Neural crest cell (in vitro differentiated cells): ENCODE measurements around the gene ZNF684. TPM values are rescaled to one million over a fixed set of nuclear protein-coding genes. Genes with fewer than 3 reads are reported as not detected.
A peak's percentile ranks its signal among the peaks of the same experiment; 100 is the strongest.
"Not testable (repeated sequence)": the region's sequence is repeated elsewhere in the genome, so short reads cannot be mapped to it uniquely, and the experiment has no call there.

Experiments
- DNase-seq: peaks from one replicate; pipeline ENCODE4 v3.0.0; 2021; ENCODE audit warnings: low read depth, mixed read lengths, low spot score
- H3K27ac Mint-ChIP-seq: one replicate; pipeline ENCODE4 v1.8.0; 2021; ENCODE audit warnings: mild to moderate bottlenecking, mixed read lengths; ENCODE audit not compliant: unreplicated experiment
- H3K27me3 Mint-ChIP-seq: 2 replicates; pipeline ENCODE4 v1.8.0; 2021; ENCODE audit warnings: low read depth, mild to moderate bottlenecking, mixed read lengths
- H3K36me3 Mint-ChIP-seq: 2 replicates; pipeline ENCODE4 v1.8.0; 2021; ENCODE audit warnings: low read depth, mild to moderate bottlenecking, mixed read lengths
- H3K4me1 Mint-ChIP-seq: 2 replicates; pipeline ENCODE4 v1.8.0; 2021; ENCODE audit warnings: mixed read lengths
- H3K4me3 Mint-ChIP-seq: one replicate; pipeline ENCODE4 v1.8.0; 2021; ENCODE audit warnings: mild to moderate bottlenecking, mixed read lengths
- H3K9me3 Mint-ChIP-seq: 2 replicates; pipeline ENCODE4 v1.8.0; 2021; ENCODE audit warnings: mixed read lengths
- long read RNA-seq: library from polyadenylated mRNA; unstranded; transcript quantifications from one replicate; pipeline ENCODE4 v2.0.0, GENCODE V29; 2020
- total RNA-seq: library from RNA; stranded (reverse); gene quantifications from 2 replicates; pipeline ENCODE4 v1.2.1, GENCODE V29; 2021
- TF ChIP-seq, protein P1 (sequence below): fragments of 200-600 bp; sonication (generic); conservative IDR thresholded peaks from 2 replicates; pipeline ENCODE4 v1.5.0; 2021; ENCODE audit warnings: antibody characterized with exemption, mild to moderate bottlenecking

Gene ZNF684
- total RNA-seq, result 6.4 and 7.9 TPM in 2 replicates
- long read RNA-seq, transcript ZNF684-203 (5 exons, 2,097 nt), result major isoform, 8 of 14 reads
- long read RNA-seq, partial matches to known transcripts, result 1 of 14 reads
- long read RNA-seq, other reads (novel, unspliced or antisense), result 2 of 14 reads

GRCh38 chr1:40531381-40532061, at the start of gene ZNF684:
Gene ZNF684 (plus strand): TSS chr1:40531637. CDS start chr1:40533167, 1,530 bp downstream.
- H3K36me3 Mint-ChIP-seq, result peaks cover 17% of the 10 kb centered on the region
- H3K4me3 Mint-ChIP-seq, result peak within 1 kb of the TSS; percentile 97

DNA sequence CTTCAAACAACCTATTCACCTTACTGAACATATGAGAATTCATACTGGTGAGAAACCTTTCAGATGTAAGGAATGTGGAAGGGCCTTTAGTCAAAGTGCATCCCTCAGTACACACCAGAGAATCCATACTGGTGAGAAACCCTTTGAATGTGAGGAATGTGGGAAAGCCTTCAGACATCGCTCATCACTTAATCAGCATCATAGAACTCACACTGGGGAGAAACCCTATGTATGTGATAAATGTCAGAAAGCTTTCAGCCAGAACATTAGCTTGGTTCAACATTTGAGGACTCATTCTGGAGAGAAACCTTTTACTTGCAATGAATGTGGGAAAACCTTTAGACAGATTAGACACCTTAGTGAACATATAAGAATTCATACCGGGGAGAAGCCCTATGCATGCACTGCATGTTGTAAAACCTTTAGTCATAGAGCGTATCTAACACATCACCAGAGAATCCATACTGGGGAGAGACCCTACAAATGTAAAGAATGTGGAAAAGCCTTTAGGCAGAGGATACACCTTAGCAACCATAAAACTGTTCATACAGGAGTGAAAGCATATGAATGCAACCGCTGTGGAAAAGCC, 36.0 kb upstream of the ZNF684 start:
- Mint-ChIP-seq H3K27me3 (no peaks in the 10 kb centered on the region), H3K4me3 (no peak overlapping the region), H3K4me1 (no peaks in the 10 kb centered on the region), H3K9me3 (peaks cover 35% of the 10 kb centered on the region), H3K36me3 (peaks cover 78% of the 10 kb centered on the region), H3K27ac (no peak overlapping the region)
- TF ChIP-seq, protein P1, sequence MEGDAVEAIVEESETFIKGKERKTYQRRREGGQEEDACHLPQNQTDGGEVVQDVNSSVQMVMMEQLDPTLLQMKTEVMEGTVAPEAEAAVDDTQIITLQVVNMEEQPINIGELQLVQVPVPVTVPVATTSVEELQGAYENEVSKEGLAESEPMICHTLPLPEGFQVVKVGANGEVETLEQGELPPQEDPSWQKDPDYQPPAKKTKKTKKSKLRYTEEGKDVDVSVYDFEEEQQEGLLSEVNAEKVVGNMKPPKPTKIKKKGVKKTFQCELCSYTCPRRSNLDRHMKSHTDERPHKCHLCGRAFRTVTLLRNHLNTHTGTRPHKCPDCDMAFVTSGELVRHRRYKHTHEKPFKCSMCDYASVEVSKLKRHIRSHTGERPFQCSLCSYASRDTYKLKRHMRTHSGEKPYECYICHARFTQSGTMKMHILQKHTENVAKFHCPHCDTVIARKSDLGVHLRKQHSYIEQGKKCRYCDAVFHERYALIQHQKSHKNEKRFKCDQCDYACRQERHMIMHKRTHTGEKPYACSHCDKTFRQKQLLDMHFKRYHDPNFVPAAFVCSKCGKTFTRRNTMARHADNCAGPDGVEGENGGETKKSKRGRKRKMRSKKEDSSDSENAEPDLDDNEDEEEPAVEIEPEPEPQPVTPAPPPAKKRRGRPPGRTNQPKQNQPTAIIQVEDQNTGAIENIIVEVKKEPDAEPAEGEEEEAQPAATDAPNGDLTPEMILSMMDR, result no peak
- no peak for DNase-seq

More at GRCh38 chr1:40531381-40532061, at the start of gene ZNF684:
- H3K9me3 Mint-ChIP-seq, result peaks cover 10% of the 10 kb centered on the region
- DNase-seq, result peak; percentile 62
- peak within 1 kb of the TSS; percentile 76 for H3K27ac Mint-ChIP-seq
- H3K4me1 Mint-ChIP-seq, result peaks cover 24% of the 10 kb centered on the region
- peaks cover 14% of the 10 kb centered on the region for H3K27me3 Mint-ChIP-seq
- TF ChIP-seq, protein P1, result no peak

- Mint-ChIP-seq H3K9me3 (peaks cover 28% of the 10 kb centered on the region), H3K36me3 (peaks cover 66% of the 10 kb centered on the region)
- not testable (repeated sequence) for H3K27me3 Mint-ChIP-seq, DNase-seq, H3K4me3 Mint-ChIP-seq, H3K27ac Mint-ChIP-seq, H3K4me1 Mint-ChIP-seq
Observed at GRCh38 chr1:40502651-40503050, 28.8 kb upstream of the ZNF684 start.

- Mint-ChIP-seq H3K27me3 (no peaks in the 10 kb centered on the region), H3K27ac (peak overlapping the region; percentile 78), H3K4me3 (peak overlapping the region; percentile 76), H3K4me1 (peaks cover 13% of the 10 kb centered on the region), H3K9me3 (peaks cover 15% of the 10 kb centered on the region), H3K36me3 (peaks cover 52% of the 10 kb centered on the region)
- DNase-seq, result no peak
- TF ChIP-seq, protein P1, result no peak
Observed at GRCh38 chr1:40507973-40508372, 23.5 kb upstream of the ZNF684 start.

GRCh38 chr1:40508375-40509341, 22.8 kb upstream of the ZNF684 start, which contains the start of gene EXO5:
Gene EXO5 (plus strand): TSS chr1:40508767. CDS start chr1:40514545, 5,778 bp downstream.
- Mint-ChIP-seq H3K27ac (peak within 1 kb of the TSS; percentile 78), H3K4me1 (peaks cover 13% of the 10 kb centered on the region), H3K27me3 (no peaks in the 10 kb centered on the region), H3K9me3 (peaks cover 15% of the 10 kb centered on the region), H3K36me3 (peaks cover 49% of the 10 kb centered on the region), H3K4me3 (peak within 1 kb of the TSS; percentile 76)
- DNase-seq, result peak; percentile 64
- TF ChIP-seq, protein P1, result no peak
